Calu3 (cell line): ENCODE measurements around the gene CYP3A4. TPM values are rescaled to one million over a fixed set of nuclear protein-coding genes. Genes with fewer than 3 reads are reported as not detected.
A peak's percentile ranks its signal among the peaks of the same experiment; 100 is the strongest.
"Not testable (repeated sequence)": the region's sequence is repeated elsewhere in the genome, so short reads cannot be mapped to it uniquely, and the experiment has no call there.

ENCODE experiments used
- BruUV-seq: library from RNA; stranded (reverse); fragments of 400-500 nt; replicated peaks from 2 replicates; lab custom pipeline; 2021; lab: Mats Ljungman, UMichigan
- CTCF ChIA-PET: fragments of 300-600 bp; sonication (Branson Sonifier 250); formaldehyde crosslinking; loops from one replicate; lab custom pipeline; 2022; ENCODE audit warnings: antibody characterized with exemption; lab: Charles Lee
- DNase-seq: peaks from one replicate; pipeline ENCODE4 v3.0.0; 2022
- H3K27ac Mint-ChIP-seq: one replicate; pipeline ENCODE4 v1.8.0; 2022; ENCODE audit warnings: mixed read lengths; ENCODE audit not compliant: unreplicated experiment
- H3K27me3 Mint-ChIP-seq: one replicate; pipeline ENCODE4 v1.8.0; 2022; ENCODE audit warnings: mixed read lengths; ENCODE audit not compliant: unreplicated experiment
- H3K36me3 Mint-ChIP-seq: one replicate; pipeline ENCODE4 v1.8.0; 2022; ENCODE audit warnings: mild to moderate bottlenecking, moderate library complexity, mixed read lengths; ENCODE audit not compliant: insufficient read depth, unreplicated experiment
- H3K4me1 Mint-ChIP-seq: one replicate; pipeline ENCODE4 v1.8.0; 2022; ENCODE audit warnings: mild to moderate bottlenecking, low read depth, mixed read lengths; ENCODE audit not compliant: unreplicated experiment
- H3K4me3 Mint-ChIP-seq: one replicate; pipeline ENCODE4 v1.8.0; 2022; ENCODE audit warnings: mild to moderate bottlenecking, low read depth, moderate library complexity, mixed read lengths; ENCODE audit not compliant: unreplicated experiment
- H3K9me3 Mint-ChIP-seq: one replicate; pipeline ENCODE4 v1.8.0; 2022; ENCODE audit warnings: low read depth, mixed read lengths; ENCODE audit not compliant: unreplicated experiment
- CTCF ChIP-seq: fragments of 200-600 bp; IDR thresholded peaks from one replicate; pipeline ENCODE4 v1.8.0; 2022; ENCODE audit warnings: antibody characterized with exemption; ENCODE audit not compliant: unreplicated experiment
- intact Hi-C: fragments of 100-400 bp; cut with micrococcal nuclease; formaldehyde crosslinking; loops from one replicate; pipeline ENCODE4 v1.10.0; 2022; ENCODE audit not compliant: unreplicated experiment
- total RNA-seq: library from RNA; stranded (reverse); gene quantifications from 2 replicates; pipeline ENCODE4 v1.2.3, GENCODE V29; 2022

The CYP3A4 gene
- total RNA-seq, 1 experiment from 2014 or later, result not detected

- H3K4me1 Mint-ChIP-seq, result peaks cover 11% of the 10 kb centered on the region
- no peaks in the 10 kb centered on the region for H3K27me3 Mint-ChIP-seq
- no peaks in the 10 kb centered on the region for H3K9me3 Mint-ChIP-seq
- no peak overlapping the region for H3K4me3 Mint-ChIP-seq
- CTCF ChIA-PET, result no interaction called here
- peak; percentile 7 for DNase-seq
- no peak overlapping the region for H3K27ac Mint-ChIP-seq
- no peak for TF ChIP-seq CTCF
- no peaks in the 10 kb centered on the region for H3K36me3 Mint-ChIP-seq
- intact Hi-C loops, result no loop called here
- BruUV-seq, result no TSS peak
Measured at GRCh38 chr7:99762680-99763327, 21.2 kb downstream of the CYP3A4 start.

GRCh38 chr7:99755085-99755484, 28.9 kb downstream of the CYP3A4 start:
- Mint-ChIP-seq H3K27me3 (no peaks in the 10 kb centered on the region), H3K4me3 (no peak overlapping the region), H3K9me3 (no peaks in the 10 kb centered on the region), H3K4me1 (peaks cover 15% of the 10 kb centered on the region), H3K27ac (no peak overlapping the region), H3K36me3 (no peaks in the 10 kb centered on the region)
- TF ChIP-seq CTCF, result no peak
- CTCF ChIA-PET, result no interaction called here
- BruUV-seq, result no TSS peak
- intact Hi-C loops, result no loop called here
- no peak for DNase-seq

- intact Hi-C loops, result no loop called here
- Mint-ChIP-seq H3K27ac (no peak overlapping the region), H3K4me1 (peaks cover 15% of the 10 kb centered on the region), H3K27me3 (no peaks in the 10 kb centered on the region), H3K4me3 (no peak overlapping the region), H3K36me3 (no peaks in the 10 kb centered on the region), H3K9me3 (no peaks in the 10 kb centered on the region)
- BruUV-seq, result no TSS peak
- DNase-seq, result no peak
- CTCF ChIA-PET, result no interaction called here
- TF ChIP-seq CTCF, result no peak
Measured at GRCh38 chr7:99752356-99752755, 31.6 kb downstream of the CYP3A4 start.

GRCh38 chr7:99751322-99752052, 32.5 kb downstream of the CYP3A4 start:
- Mint-ChIP-seq H3K4me1 (peaks cover 15% of the 10 kb centered on the region), H3K27ac (peak overlapping the region; percentile 56)
- TSS peak; percentile 26 for BruUV-seq
- intact Hi-C loops, H3K36me3 Mint-ChIP-seq, H3K27me3 Mint-ChIP-seq, H3K4me3 Mint-ChIP-seq, H3K9me3 Mint-ChIP-seq, CTCF ChIA-PET: not testable (repeated sequence)
- DNase-seq, result peak; percentile 55
